Mesangial cell (primary cell): ENCODE results near the gene NLRP6. TPM values are rescaled to one million over a fixed set of nuclear protein-coding genes. Genes with fewer than 3 reads are reported as not detected.

Source experiments
- total RNA-seq: library from RNA; depleted of rRNA; stranded (reverse); fragments of >200 nt; gene quantifications from 2 replicates; pipeline ENCODE4 v1.2.3, GENCODE V29; 2015

NLRP6 gene
- total RNA-seq: not detected in 2 replicates

DNA sequence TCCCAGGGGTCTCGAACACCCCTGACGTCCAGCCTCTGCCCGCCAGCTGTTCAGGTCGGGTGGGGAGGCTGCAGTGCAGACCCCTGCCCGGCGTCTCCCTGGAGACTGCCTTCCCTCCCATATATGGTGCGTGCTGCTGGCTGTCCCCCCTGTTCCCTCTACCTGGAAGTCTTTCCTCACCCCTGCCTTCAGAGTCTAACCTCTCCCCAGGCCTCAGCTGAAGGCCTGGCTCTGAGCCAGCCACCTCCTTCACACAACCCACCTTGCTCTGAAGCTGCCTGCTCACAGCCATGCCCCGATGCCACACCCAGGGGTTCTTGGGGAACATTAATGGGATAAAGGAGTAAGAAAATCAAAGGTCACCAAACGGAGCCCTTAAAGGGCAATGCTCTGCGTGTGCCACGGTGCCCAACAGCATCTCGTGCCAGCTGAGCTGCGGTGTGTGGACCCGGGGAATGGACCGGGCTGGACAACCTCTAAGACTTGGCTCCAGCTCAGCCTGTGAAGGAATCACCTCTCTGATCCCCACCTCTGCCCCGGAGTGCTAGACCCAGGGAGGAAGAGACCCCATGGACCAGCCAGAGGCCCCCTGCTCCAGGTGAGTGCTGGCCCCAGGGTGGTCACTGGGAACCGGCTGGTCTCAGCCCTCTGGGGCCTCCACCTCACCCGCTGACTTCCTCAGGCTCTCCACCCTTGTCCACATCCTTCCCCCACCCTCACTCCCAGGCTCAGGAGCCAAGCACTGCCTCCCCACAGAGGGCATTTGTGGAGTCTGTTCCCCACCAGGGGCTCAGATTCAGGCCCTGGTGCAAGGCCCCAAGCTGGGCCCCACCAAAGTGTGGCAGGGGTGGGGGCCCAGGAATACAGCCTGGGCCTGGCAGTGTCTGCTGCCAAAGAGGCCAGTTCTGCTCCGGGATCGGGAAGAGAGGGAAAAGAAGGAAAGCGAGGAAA lies at the start of gene NLRP6:
Gene NLRP6 (plus strand): TSS at position 407 of the 951 bp plus-strand sequence. CDS start 163 bp downstream, at position 570.

DNA sequence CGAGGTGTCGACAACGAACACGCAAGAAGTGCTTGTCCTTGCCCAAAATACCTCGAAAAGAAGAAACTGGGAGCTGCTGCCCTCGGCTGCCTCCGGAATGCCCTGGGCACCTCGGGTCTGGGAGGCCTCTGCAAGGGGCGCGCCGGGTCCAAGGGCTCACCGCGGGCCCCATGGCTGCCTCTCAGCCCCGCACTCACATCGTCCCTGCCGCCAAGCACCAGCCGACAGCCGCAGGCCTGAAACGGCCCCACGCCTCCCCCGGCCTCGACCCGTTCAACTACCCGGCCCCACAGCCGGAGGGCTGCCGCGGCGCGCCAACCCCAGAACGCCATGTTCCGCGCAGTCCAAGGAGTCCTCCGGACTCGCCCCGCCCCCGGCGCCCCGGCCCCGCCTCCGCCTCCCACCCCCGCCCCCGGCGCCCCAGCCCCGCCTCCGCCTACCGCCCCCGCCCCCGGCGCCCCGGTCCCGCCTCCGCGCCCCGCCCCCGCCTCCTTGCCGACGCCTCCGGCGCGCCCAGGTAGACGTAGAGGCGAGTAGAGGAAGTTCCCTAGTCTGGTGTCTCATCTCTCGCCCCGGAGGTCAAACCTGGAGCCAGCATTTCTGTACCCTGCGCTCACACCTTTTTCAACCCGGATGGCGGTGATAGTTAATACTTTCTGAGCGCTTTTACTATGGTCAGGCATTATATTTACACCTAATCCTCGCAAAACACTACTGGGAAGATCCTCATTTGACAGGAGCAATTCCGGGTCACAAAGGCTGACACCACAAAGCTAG lies 42.0 kb upstream of the NLRP6 start, which contains the start of gene SIRT3:
Gene SIRT3 (minus strand): TSS at position 346 of the 777 bp plus-strand sequence. CDS start 14 bp downstream, at position 332.

DNA sequence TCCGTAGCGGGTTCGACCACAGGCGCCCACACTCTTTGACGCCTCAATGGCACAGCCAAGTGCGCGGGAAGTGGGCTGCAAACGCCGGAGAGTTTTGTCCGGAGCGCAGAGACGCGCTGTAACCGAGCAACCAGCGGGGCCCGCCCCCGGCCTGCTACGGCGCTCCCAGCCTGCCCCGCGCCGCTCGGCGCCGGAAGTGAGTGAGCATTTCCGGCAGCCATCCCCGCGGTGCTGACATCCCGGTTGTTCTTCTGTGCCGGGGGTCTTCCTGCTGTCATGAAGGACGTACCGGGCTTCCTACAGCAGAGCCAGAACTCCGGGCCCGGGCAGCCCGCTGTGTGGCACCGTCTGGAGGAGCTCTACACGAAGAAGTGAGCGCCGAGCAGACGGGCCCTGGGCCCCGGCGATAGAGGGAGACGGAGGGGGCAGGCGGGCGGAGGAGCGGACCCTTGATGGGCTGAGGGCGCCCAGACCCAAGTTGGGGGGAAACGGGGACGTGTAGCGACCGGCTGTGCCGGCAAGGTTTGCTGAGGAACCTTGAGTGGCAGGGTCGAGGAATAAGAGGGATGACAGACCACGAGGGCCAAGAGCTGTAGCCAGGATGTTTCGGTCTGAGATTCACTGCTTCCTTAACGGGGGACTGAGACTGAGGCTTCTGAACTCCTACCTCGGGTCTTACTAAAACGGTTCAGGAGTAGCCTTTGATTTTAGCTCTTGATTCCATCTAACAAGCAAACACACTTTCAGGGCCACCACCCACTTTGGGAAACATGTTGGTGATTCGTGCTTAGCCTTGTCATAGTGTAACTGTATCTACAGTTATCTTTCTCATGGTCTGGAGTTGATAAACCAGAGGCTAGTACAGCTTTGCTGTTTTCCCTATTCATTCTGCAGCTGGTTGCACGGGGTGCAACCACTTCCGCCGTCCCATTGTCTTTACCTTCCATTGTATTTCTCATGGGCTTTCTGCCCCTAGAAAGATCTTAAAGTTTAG lies 41.1 kb upstream of the NLRP6 start, which contains the start of gene PSMD13:
Gene PSMD13 (plus strand): TSS at position 203 of the 994 bp plus-strand sequence. CDS start 74 bp downstream, at position 277.

DNA sequence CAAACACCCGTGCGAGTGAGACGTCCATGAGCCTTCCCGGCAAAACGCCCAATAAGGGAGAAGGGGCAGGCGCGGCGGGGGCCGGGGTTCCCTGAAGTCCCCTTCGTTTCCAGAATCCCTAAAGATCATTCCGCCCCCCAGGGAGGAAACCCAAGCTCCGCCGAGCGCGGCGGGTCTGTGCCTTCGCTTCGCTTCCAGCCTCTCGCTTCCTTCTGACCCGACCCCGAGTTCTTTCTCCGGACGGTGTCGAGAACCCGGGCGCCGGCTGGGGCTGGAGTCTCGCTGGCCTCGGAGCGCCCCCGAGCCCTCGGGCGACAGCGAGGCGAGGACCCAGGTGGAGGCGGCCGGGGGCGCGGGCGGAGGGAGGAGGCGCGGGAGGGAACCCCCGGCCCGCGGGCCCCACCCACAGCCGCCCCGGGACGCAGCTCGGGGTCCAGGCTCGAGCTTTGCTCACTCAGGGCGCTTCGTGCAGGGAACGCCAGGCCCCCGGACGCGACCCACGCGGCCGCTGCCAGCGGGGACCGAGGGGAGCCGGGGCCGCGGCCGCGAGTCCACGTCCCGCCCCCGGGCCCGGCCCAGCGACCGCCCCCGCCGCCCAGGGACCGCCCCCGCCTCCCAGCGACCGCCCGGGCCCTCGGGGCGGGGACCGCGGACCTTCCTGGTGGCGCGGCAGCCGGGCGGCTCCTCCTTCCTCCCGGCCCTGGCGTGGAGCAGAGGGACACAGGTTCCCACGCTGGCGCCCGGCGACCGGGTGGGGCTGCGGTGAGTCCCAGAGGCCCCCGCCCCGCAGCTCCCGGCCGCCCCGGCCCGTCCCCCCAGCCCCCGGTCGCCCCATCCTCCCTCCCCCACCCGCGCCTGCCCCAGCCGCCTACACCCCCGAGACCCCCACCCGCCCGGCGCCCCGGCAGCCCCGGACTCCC lies 10.5 kb downstream of the NLRP6 start, which contains the start of gene PGGHG:
Gene PGGHG (plus strand): TSS at position 649 of the 920 bp plus-strand sequence. CDS start 691 bp downstream, outside the sequence.

DNA sequence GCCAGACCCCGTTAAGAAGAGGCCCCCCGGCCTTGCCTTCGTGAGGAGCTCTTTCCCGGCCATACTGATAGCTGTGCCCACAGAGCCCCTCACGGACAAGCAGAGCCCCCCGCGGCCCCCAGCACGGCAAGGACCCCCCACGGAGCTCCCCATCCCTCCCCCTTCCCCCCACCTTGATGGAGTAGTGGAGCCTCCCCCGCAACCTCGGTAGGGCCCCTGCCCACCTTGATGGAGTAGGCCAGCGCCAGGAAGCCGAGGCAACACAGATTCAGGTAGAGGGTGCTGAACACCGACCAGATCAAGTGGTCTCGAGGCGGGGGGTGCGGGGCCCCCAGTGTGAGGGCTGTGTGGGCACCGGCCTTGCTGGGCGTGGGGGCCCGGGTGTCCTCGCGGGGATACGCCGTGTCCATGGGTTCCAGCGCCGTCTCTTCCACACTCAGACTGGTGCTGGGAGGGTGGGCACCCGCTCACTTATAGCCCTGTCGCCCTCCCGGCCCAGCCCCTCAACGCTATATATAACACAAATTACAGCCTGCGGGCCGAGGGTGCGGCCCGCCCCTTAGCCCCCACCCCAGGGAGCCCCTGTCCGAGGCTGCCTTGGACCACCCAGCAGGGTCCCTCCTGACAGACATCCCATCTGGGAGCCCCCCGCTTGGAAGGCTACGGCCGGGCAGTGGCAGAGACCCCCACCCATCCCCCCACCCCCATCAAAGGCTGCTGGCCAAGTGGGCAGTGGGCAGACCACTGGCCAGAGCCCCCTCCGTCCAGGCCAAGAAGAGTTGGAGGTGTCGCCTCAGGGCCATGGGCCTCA lies 21.1 kb downstream of the NLRP6 start, which contains the start of gene IFITM5:
Gene IFITM5 (minus strand): TSS at position 446 of the 811 bp plus-strand sequence. CDS start 36 bp downstream, at position 410.

DNA sequence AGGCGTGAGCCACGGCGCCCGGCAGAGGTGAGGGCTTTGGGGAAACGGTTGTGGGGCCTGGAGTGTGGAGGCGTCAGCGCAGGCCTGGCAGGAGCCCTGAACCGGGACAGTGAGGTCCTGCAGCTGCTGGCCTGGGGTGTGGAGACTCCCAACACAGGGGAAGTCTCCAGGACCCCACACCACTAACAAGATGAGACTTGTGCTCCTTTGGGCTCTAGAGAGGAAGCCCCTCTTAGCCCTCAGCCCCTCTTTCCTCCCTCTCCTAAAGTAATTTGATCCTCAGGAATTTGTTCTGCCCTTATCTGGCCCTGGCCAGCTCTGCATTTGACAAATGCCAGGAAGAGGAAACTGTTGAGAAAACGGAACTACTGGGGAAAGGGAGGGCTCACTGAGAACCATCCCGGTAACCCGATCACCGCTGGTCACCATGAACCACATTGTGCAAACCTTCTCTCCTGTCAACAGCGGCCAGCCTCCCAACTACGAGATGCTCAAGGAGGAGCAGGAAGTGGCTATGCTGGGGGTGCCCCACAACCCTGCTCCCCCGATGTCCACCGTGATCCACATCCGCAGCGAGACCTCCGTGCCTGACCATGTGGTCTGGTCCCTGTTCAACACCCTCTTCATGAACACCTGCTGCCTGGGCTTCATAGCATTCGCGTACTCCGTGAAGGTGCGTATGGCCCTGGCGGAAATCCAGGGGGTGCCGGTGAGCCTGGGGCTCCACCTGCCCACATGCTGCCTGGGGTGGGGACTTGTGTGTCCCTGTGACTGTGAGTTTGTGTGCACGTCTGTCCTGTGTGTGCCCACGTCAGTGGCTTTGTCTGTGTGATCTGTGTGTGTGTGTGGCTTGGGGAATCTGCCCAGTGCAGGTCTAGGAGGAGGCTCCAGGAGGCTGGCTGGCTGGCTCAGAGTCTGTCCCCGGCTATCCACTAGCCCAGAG lies 29.8 kb downstream of the NLRP6 start, which contains the start of gene IFITM2:
Gene IFITM2 (plus strand): TSS at position 51 of the 943 bp plus-strand sequence. CDS start 377 bp downstream, at position 428.

DNA sequence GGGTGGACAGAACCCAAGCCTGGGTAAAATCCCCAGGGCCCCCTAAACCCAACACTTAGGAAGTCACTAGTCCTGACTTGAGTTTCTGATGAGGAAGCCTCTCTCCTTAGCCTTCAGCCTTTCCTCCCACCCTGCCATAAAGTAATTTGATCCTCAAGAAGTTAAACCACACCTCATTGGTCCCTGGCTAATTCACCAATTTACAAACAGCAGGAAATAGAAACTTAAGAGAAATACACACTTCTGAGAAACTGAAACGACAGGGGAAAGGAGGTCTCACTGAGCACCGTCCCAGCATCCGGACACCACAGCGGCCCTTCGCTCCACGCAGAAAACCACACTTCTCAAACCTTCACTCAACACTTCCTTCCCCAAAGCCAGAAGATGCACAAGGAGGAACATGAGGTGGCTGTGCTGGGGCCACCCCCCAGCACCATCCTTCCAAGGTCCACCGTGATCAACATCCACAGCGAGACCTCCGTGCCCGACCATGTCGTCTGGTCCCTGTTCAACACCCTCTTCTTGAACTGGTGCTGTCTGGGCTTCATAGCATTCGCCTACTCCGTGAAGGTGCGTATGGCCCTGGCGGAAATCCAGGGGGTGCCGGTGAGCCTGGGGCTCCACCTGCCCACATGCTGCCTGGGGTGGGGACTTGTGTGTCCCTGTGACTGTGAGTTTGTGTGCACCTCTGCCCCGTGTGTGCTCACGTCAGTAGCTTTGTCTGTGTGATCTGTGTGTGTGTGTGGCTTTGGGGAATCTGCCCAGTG lies 35.8 kb downstream of the NLRP6 start, which contains the start of gene IFITM1:
Gene IFITM1 (plus strand): TSS at position 254 of the 767 bp plus-strand sequence. CDS start 131 bp downstream, at position 385.

Other genes starting within 250 kb of the NLRP6 start
- gene SCGB1C1, start 85.3 kb upstream of the NLRP6 start, total RNA-seq: 1.9 TPM in 1 of 2 replicates, not detected in the other
- gene BET1L, start 71.0 kb upstream of the NLRP6 start, total RNA-seq: 19.2 and 28.1 TPM in 2 replicates
- gene RIC8A, start 70.7 kb upstream of the NLRP6 start, total RNA-seq: 126 and 147 TPM in 2 replicates
- gene SIRT3, start 42.1 kb upstream of the NLRP6 start, total RNA-seq: 8.0 and 27.6 TPM in 2 replicates
- gene PSMD13, start 41.4 kb upstream of the NLRP6 start, total RNA-seq: 72.1 and 147 TPM in 2 replicates
- 6.5 and 14.6 TPM in 2 replicates for gene PGGHG, start 10.7 kb downstream of the NLRP6 start, total RNA-seq
- not detected in 2 replicates for gene IFITM5, start 21.1 kb downstream of the NLRP6 start, total RNA-seq
- gene IFITM2, start 29.4 kb downstream of the NLRP6 start, total RNA-seq: 141 and 628 TPM in 2 replicates
- 12.9 and 305 TPM in 2 replicates for gene IFITM1, start 35.6 kb downstream of the NLRP6 start, total RNA-seq
- 159 and 737 TPM in 2 replicates for gene IFITM3, start 42.5 kb downstream of the NLRP6 start, total RNA-seq
- gene B4GALNT4, start 91.1 kb downstream of the NLRP6 start, total RNA-seq: 13.9 and 21.6 TPM in 2 replicates
- 3.3 and 8.2 TPM in 2 replicates for gene PKP3, start 115.8 kb downstream of the NLRP6 start, total RNA-seq
- 48.6 and 96.8 TPM in 2 replicates for gene SIGIRR, start 136.6 kb downstream of the NLRP6 start, total RNA-seq
- 3.1 and 15.8 TPM in 2 replicates for gene ANO9, start 163.6 kb downstream of the NLRP6 start, total RNA-seq
- gene PTDSS2, start 171.9 kb downstream of the NLRP6 start, total RNA-seq: 46.6 and 69.7 TPM in 2 replicates
- gene RNH1, start 228.8 kb downstream of the NLRP6 start, total RNA-seq: 265 and 319 TPM in 2 replicates